GM18520 (cell line): ENCODE results near the gene CASKIN1.

Experiments
- ATAC-seq: cut with Tn5 transposase; IDR thresholded peaks from one replicate; pipeline ENCODE4 v1.9.1; 2021; ENCODE audit not compliant: unreplicated experiment

Gene CASKIN1

DNA sequence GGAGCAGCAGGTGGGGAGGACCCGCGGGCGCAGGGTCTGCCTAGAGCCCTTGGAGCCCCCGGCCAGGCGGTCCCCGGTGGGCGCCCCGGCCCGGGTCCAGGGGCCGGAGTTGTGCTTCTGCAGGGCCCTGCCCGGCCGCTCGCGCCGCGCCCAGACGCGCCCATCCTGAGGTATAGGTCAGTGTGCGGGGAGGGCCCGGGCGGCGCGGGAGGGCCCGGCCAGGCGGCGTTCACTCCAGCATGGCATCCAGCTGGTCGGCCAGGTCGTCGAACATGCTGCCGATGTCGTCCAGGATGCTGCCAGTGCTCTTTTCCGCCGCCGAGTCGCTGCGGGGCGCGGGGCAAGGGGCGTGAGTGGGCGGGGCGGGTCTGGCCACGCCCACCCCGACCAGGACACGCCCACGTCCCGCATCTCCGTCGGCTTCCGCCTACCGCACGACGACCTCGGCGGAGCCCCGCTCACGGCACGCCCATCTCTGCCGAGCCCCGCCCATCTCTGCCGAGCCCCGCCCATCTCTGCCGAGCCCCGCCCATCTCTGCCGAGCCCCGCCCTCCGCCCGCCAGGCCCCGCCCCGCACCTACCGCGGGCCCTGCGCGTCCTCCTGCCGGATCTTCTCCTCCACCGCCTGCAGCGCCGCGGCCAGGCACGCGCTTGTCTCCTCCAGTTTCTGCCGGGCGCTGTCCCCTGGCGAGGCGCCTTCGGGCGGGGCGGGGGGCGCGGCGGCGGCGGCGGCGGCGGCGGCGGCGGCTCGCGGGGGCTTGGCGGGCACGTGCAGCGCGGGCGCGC is 17.9 kb downstream of the CASKIN1 start:
- ATAC-seq, result no peak

DNA sequence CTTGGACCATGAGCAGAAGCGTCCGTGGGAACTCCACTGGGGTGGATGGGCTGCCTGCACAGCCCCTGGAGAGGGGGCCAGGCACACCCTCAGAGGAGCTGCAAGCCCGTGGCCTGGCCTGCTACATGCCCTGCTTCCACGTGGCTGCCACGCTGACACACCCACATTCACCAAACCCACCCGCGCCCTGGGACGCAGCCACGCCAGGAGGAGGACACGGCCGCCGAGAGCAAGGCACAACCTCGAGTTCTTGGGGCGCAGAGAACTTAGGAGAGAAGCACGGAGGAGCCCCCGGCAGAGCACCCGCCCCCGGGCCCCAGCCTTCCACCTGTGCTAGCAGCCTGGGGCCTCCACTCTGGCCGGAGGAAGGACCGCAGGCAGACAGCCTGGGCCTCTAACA is 18.8 kb downstream of the CASKIN1 start:
- no peak for ATAC-seq

DNA sequence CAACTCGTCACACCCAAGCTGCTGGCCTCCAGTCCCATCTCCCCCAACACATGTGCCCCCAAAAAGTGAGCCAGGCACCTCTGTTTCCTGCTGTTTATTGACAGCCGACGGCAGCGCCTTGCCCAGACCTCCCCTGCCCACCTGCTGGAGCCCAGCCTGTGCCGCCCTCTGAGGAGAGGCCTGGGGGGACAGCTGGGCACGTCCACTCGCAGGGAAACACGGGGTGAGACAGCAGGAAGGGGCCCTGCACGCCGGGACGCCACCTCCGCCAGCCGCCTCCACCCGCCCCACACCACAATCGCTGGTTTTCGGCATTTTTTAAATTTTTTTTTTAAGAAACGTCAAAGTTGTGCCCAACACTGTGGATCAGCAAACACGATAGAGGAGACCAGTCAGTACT is 19.3 kb downstream of the CASKIN1 start:
- no peak for ATAC-seq

DNA sequence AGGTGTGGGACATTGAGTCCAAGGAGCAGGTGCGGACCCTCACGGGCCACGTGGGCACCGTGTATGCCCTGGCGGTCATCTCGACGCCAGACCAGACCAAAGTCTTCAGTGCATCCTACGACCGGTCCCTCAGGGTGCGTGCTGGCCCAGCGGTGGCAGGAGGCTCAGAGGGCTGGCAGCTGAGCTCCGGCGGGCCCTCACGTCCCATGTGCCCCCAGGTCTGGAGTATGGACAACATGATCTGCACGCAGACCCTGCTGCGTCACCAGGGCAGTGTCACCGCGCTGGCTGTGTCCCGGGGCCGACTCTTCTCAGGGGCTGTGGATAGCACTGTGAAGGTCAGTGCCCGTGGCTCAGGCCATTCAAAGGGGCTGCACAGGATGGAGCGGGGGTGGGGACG is 20.4 kb downstream of the CASKIN1 start:
- no peak for ATAC-seq

DNA sequence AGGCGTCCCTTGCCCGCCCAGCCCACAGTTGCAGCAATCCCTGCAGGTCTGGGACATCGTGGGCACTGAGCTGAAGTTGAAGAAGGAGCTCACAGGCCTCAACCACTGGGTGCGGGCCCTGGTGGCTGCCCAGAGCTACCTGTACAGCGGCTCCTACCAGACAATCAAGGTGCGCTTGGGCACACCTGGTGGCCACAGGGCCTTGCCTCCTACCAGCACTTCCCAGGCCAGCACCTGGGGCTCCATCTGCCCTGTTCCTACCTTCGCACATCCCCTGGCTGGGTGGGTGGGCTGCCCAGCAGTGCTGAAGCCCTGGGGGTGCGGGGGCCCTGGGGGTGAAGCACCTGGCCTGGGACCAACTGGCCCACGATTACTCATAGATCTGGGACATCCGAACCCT is 21.0 kb downstream of the CASKIN1 start:
- ATAC-seq, result no peak

DNA sequence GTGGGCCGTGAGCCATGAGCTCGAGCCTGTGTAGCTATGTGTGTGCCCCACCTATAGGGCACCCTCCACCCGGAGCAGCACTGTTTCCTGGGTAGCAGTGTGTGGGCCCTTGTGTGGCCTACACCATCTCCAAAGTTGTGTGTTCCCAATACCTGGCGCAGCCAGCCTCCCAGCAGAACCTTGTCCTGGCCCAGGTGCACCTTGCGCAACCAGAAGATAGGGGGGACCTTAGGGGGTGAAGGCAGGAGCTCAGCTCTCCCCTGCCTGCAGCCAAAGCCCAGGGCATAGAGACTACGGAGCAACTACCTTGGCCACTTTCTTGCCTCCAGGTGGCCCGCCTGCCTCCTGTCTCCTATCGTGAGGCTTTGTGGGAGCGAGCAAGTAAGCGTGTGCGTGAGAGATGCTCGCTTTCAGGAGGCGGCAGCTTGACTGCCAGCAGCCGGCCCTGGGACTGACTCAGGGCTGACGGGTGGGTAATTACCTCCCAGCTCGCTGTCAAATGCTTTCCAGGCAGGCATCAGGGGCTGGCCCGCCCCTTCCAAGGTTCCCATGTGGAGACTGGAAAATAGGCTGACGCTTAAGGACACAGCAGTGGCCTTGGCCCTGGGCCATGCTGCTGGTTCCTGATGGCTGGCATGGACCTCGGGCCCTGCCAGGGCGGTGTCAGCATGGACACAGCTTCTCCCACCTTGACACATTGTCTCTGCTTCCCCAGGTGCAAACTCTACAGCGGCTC is 21.8 kb downstream of the CASKIN1 start:
- ATAC-seq, result no peak

DNA sequence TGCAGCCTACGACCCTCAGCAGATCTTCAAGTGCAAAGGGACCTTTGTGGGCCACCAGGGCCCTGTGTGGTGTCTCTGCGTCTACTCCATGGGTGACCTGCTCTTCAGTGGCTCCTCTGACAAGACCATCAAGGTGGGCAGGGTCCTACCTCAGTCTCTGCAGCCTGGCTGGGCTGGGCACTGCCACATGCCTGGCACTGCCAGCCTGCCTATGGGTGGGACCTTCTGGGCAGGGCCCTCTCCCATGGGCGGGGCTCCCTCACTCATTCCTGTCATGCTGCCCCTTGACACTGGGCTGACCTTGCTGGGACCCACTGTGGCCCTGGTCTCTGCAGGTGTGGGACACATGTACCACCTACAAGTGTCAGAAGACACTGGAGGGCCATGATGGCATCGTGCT is 22.5 kb downstream of the CASKIN1 start:
- ATAC-seq, result no peak

DNA sequence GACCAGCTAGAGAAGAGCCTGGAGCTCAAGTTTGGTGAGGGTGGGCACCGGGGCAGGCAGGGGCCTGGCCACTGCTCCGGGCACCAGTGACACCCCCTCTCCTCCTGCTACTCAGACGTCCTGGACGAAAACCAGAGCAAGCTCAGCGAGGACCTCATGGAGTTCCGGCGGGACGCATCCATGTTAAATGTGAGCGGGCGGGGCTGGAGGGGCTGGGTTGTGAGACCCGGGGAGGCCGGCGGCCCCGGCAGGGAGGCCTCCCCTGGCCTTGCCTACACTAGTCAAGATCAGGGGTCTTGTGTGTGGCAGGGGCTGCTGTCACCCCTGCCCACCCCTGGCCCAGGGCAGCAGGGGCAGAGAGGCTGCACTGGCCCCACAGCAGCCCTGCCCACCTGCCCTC is 23.0 kb downstream of the CASKIN1 start:
- no peak for ATAC-seq

DNA sequence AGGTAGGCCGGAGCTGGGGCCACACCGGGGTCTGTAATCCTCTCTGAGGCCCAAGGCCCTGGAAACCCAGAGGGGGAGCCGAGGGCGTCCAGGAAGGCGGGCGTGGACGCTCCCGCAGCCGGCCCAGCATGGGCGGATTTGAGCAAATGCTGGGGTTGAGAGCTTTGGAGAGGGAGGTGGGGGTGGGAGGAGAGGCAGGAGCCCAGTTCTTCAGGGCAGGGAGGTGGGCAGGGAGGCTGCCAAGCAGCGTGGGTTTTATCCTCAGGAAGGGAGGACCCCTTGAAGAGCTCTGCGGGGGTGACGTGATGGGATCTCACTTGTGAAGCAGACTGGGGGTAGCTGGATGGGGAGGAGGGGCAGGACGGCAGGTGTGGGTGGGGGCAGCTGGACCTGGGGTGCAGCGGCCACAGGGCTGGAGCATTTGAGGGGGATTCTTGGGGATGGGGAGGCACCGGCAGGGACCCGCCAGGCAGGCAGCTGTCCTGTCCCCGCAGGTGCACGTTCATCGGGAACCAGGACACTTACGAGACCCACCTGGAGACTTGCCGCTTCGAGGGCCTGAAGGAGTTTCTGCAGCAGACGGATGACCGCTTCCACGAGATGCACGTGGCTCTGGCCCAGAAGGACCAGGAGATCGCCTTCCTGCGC is 23.6 kb downstream of the CASKIN1 start:
- ATAC-seq, result no peak

DNA sequence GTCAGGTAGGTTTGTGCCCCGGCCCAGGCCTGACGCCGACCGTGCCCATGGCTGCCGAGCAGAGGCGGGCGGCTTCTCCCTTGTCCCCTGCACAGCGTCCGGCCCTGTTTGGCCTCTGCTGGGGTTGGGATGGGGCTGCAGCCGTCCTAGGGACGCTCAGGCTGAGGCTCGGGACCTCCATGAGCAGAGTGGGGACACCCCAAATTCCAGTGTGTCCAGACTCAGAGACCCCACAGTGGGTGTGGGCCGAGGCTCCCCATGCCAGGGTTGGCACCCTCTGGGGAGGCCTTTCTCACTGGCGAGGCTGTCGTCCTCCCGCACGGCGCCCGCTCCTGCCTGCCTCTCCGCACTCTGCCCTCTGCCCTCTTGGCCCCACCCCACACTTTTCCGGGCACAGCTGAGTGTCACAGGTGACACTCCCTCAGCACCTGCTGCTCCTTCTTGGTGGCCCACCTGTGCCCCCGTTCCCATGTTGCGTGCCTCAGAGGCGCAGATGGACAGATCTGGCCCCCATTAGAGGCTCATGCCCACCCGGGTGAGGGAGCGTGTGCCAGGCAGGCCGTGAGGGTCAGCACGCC is 24.7 kb downstream of the CASKIN1 start:
- ATAC-seq, result no peak

DNA sequence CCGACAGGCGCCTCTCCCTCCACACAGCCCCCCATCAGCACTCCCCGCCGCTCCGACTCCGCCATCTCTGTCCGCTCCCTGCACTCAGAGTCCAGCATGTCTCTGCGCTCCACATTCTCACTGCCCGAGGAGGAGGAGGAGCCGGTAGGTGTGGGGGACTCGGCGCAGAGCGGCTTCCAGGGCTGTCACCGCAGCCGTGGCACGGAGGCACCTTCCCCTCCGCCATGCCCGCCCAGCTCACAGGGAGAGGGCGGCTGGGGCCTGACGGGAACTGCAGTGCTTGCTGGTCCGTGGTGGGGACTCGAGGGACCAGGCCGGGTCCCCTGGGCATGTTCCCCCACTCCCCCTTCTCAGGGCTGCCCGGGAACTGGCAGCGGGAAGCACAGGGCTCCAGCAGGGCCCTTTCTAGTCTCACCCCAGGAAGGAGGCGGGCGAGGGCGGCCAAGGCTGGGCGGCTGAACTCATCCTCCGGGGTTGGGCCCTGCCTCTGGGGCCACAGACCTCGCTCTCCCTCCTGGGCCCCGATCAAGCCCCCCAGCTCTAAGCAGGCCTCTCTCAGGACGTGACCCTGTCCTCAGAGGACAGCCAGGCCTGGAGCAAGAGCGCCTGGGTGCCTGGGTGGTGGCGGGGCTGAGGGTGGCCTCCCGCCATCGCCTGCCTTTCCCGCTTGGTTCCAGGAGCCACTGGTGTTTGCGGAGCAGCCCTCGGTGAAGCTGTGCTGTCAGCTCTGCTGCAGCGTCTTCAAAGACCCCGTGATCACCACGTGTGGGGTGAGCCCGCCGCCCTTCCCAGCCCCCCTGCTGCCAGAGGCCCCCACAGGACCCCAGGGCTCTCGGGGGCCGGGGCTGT is 25.6 kb downstream of the CASKIN1 start:
- no peak for ATAC-seq

DNA sequence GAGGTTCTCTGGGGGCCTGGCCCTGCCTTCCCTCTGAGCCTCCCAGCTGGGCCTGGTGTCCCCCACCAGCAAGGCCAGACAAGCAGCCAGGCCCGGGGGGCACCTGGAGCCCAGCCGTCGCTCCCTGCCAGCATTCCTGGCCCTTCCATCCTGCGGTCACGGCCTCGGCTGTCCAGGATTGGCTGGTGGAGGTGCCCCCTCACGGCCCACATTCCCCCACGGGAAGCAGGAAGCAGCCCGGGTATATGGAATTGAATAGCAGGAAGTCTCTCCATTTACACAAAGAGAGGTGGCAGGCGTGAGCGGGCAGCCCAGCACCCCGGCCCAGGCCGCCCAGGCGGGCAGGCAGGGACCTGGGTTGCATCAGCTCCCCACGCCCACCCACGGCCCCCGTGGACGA is 26.3 kb downstream of the CASKIN1 start:
- no peak for ATAC-seq

DNA sequence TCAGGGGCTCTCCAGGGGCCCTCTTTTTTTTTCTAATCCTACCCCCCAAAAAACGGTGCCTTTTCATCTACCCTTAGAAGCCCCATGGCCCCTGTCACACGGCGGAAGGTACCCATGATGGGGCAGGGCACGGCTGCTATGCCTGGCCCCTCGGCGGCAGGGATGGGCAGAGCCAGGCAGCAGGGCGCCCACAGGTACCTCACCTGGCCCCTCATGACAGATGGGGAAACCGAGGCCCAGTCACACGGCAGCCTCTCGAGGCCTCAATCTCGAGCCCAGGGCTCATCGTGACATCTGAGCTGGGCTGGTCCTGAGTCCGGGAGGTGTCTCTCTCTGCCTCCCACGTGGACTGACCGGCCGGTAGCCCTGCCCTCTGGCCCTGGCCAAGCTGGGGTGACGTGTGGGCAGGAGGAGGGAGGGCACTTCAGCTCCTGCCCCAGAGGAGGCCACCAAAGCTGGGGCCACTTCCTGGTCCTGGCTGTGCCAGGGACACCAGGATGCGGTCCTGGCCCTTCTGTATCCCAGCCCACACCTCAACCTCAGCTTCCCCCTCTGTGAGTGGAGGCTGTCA is 29.3 kb downstream of the CASKIN1 start:
- no peak for ATAC-seq

DNA sequence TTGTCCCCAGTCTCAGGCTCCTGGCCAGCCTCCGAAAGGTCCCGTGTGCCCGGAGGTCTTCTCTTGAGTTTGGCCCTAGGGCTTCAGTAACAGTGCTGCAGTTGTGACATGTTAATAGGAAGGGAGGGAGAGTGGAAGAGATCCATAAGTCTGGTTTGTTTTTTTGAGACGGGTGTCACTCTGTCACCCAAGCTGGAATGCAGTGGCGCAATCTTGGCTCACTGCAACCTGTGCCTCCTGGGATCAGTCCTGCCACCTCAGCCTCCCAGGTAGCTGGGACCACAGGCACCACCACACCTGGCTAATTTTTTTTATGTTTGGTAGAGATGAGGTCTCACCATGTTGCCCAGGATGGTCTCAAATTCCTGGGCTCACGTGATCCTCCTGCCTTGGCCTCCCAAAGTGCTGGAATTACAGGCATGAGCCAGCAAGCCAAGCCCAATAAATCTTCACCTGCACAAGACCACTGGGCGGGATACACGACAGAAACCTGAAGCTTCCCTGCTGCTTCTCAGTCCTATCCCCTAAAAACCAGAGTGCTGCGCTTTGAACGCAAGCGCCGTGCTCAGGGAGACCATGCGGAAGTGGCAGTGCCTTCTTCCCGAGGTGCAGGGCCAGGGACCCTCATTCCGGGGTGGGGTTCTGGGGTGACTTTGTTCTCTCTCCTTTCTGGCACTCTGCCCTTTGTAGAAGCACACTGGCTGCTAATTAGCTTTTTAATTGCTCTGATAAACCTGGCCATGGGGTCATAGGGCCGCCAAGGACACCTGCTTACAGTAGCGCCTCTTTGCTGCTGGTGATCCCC is 29.9 kb downstream of the CASKIN1 start:
- no peak for ATAC-seq

DNA sequence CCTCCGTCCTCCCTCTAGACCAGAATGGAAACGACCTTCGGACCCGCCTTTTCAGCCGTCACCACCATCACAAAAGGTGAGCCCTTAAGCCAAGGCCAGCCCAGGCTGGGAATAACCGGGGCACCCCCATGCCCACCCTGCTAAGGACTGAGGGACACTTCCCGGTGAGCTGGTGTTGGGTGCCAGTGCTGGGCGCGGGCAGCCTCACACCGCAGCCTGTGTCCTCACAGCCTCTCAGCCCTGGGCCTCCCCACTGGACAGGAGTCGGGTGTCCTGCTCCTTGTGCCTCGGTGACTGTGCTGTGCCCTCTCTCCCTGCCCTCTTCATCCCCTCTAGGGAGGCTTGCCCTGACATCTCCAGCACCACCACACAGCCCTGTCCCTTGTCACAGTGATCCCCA is 30.5 kb downstream of the CASKIN1 start:
- no peak for ATAC-seq

DNA sequence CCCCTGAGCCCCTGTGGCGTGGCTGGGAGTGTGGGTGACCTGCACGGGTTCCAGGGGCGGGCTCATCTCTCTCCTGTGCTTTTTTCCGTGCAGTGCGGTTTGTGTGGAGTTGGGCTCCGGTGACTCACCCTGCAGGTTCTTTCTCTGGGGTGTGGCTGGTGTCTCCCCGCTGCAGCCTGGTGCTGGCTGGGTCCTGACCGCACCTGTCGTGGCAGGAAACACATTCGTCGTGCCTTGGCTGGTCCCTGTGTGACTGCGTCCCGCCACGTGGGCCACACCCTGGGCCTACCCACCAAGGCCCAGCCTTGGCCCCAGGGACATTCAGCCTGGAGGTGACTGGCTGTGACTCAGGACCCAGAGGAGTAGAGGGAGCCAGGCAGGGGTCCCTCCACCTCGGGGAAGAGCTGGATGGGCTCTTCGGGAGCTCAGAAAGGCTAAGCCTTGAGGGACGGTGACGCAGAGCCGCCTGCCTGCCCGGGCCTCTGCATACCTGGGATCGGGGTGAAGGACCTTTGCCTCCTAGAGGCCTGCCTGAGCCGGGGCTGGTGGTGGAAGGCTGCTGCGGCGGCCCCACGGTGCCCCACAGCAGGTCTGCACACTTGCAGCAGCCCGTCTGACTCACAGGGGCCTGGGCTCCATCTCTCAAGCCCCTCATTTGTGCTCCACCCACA is 33.1 kb downstream of the CASKIN1 start:
- no peak for ATAC-seq

DNA sequence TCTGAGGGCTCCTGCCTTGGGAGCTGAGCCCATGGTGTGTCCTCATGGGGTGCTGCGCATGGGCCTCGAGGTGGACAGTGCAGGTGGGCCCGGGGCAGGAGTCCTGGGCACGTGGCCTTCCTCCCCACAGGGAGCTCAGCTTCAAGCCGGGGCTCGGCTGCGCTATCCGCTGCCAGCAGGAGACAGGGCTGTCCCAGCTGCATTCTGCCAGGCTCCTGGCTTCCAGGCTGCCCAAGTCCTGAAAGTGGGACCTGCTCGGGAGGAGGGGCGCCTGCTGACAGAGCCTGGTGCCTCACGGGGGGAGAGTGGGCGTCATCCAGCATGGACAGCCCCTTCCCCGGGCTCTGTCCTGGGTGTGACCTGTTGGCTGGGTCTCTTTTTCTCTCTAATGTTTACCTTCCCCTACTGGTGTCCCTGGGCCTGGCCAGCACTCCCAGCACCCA is 33.7 kb downstream of the CASKIN1 start:
- no peak for ATAC-seq

DNA sequence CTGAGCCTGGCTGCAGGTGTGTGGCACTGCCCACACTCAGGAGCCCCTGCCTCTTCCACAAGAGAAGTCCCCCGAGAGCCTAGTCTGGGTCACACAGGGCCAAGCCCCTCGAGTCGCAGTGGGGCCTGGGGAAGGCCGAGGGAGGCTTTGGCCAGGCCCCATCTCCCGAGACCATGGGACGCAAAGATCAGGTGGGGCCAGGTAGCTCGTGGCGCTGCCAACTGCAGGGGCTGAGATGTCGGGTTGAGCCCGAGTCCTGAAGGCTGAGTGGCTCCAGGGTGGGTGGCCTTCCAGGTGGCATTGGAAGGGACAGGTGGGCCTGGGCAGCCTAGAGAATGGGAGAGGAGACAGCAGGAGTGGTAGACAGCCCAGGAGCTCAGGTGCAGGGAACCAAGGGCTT is 34.5 kb downstream of the CASKIN1 start:
- no peak for ATAC-seq

DNA sequence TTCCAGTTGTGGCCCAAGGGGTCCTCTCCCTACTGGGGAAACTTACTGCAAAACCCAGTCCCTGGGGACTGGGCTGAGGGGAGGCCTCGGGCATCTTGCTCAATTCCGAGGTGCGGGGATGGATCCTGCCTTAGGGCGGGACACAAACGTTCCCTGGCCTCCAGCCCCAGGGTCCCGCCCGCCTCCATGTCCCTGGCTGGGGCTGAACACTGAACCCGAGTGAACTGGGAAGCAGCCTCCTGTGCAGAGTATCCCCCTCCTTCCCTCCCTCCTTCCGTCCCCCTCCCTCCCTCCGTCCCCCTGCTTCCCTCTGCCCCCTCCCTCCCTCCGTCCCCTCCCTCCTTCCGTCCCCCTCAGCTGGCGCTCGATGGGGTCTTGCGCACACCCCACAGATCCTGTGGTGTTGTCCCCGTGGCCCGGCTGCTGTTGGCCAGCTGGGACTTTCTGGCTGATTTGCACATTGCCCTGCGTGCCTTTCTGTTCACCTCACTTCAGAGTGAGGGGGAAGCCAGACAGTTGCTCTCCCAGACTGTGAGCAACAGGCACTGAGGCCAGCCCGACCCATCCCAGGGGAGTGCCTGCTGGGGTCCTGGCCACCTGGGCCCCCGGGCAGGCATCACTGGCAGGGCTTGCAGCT is 35.4 kb downstream of the CASKIN1 start:
- no peak for ATAC-seq
